ENCODE results near the gene AGBL1.

- TF ChIP-seq CTCF (IDR thresholded peaks at IDR 0.05; ENCODE audit: insufficient read depth, low read length) (no peak), POLR2AphosphoS5 (IDR thresholded peaks at IDR 0.05; ENCODE audit: low read depth) (no peak)
Measured at GRCh38 chr15:86347245-86347644, 267.6 kb downstream of the AGBL1 start.

All from HL-60 (cell line).